IPS-NIHi11 (cell line): ENCODE data around the gene RPL34.

Experiments
- DNase-seq: peaks from one replicate; pipeline ENCODE4 v3.0.0; 2012; ENCODE audit warnings: mixed read lengths, low spot score

The RPL34 gene

GRCh38 chr4:108624263-108625056 lies 4.1 kb downstream of the RPL34 start:
- DNase-seq: no peak

- no peak for DNase-seq
These were observed 5.7 kb downstream of the RPL34 start for GRCh38 chr4:108626056-108626455.

GRCh38 chr4:108628411-108628810 lies 8.0 kb downstream of the RPL34 start:
- DNase-seq: no peak

GRCh38 chr4:108635070-108635655 lies 14.8 kb downstream of the RPL34 start:
- DNase-seq: no peak

- no peak for DNase-seq
These were observed 15.9 kb downstream of the RPL34 start for GRCh38 chr4:108636246-108636645.

GRCh38 chr4:108637856-108638255 lies 17.5 kb downstream of the RPL34 start:
- DNase-seq: no peak

- no peak for DNase-seq
These were observed 23.9 kb downstream of the RPL34 start for GRCh38 chr4:108644237-108644636.

- no peak for DNase-seq
These were observed 26.3 kb downstream of the RPL34 start for GRCh38 chr4:108646706-108647105.

GRCh38 chr4:108649863-108650211 lies 29.5 kb downstream of the RPL34 start:
- no peak for DNase-seq

- peak; percentile 96 for DNase-seq
These were observed 30.0 kb downstream of the RPL34 start, which contains the start of gene OSTC for GRCh38 chr4:108650212-108651013. TSS of gene OSTC (plus strand) at chr4:108650599. CDS start at chr4:108650656, 57 bp downstream.

GRCh38 chr4:108651014-108651791 lies 30.8 kb downstream of the RPL34 start:
- peak; percentile 47 for DNase-seq

GRCh38 chr4:108662629-108663028 lies 42.3 kb downstream of the RPL34 start:
- no peak for DNase-seq

- no peak for DNase-seq
These were observed 54.1 kb downstream of the RPL34 start for GRCh38 chr4:108674356-108674977.
